MM.1S (cell line): Measurements from ENCODE around the gene SATB2.

Experiments used
- CTCF ChIP-seq: fragments of 300-600 bp; sonication (generic); IDR thresholded peaks from 2 replicates; pipeline ENCODE4 v1.5.1; 2016; ENCODE audit warnings: antibody characterized with exemption, low read length, mixed read lengths
- EZH2phosphoT487 ChIP-seq: fragments of 300-600 bp; sonication (generic); IDR thresholded peaks from 2 replicates; pipeline ENCODE4 v1.6.1; 2018; ENCODE audit warnings: antibody characterized with exemption, low read length

- TF ChIP-seq CTCF (no peak), EZH2phosphoT487 (no peak)
Observed at GRCh38 chr2:199407421-199407820, 50.3 kb downstream of the SATB2 start.
